Keratinocyte (primary cell): ENCODE data around the gene TMEM187.

ENCODE experiments used
- EZH2 ChIP-seq: IDR thresholded peaks from one replicate; pipeline ENCODE4 v1.6.1; 2012; ENCODE audit warnings: inconsistent platforms, mild to moderate bottlenecking, low read length, moderate library complexity
- TF ChIP-seq, protein P1 (sequence below), 3 experiments: IDR thresholded peaks in 1 of 3; conservative IDR thresholded peaks in 1 of 3; optimal IDR thresholded peaks in 1 of 3; 2 replicates in 2 of 3; 3 replicates in 1 of 3; pipeline versions ENCODE3 to v1.5.1; 2011; ENCODE audit warnings: low read length in 3 of 3, mild to moderate bottlenecking in 3 of 3, moderate library complexity in 2 of 3, control low read depth in 1 of 3, inconsistent platforms in 1 of 3; ENCODE audit not compliant: insufficient read depth in 2 of 3; ENCODE audit errors: extremely low read depth in 1 of 3

DNA sequence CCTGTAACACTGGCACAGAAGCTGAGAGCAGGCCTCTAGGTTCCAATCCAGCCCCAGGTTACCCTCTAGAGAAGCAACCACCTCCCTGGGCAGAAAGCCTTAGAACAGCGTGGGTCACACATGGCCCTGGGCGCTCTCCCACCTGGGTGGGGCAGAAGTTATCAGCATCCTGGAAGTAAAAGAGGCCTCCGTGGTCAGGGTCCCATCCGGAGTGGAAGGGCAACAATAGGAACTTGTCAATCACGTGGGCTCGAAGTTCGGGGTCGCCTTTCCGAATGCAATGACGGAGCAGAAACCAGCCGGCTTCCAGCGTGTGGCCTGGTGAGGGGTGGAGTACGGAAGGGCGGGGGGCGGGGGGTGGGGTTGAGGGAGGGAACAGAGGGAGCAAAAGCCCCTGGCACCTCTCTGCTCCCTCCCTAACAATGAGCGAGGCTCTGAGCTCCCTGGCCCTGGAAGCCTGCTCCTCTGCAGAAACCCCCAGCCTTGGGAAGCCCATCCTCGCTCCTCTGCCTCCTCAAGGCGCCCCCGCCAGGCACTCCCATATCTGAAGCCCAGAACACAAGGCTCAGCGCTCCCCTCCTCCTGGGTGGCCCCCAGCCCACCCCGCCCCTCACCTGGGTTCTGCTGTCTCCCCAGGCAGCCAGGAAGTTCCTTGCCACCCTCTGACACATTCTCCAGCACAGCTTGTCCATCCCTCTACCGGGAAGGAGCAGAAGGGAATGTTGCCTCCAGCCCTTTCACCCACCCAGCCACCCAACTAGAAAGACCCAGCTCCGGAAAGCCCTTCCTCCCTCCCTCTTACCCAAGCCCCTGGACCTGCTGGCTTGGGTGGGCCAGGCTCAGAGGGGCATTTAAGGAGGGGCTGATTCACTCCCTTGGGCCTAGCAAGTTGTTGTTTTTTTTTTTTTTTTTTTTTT lies 31.0 kb upstream of the TMEM187 start:
- TF ChIP-seq, protein P1, sequence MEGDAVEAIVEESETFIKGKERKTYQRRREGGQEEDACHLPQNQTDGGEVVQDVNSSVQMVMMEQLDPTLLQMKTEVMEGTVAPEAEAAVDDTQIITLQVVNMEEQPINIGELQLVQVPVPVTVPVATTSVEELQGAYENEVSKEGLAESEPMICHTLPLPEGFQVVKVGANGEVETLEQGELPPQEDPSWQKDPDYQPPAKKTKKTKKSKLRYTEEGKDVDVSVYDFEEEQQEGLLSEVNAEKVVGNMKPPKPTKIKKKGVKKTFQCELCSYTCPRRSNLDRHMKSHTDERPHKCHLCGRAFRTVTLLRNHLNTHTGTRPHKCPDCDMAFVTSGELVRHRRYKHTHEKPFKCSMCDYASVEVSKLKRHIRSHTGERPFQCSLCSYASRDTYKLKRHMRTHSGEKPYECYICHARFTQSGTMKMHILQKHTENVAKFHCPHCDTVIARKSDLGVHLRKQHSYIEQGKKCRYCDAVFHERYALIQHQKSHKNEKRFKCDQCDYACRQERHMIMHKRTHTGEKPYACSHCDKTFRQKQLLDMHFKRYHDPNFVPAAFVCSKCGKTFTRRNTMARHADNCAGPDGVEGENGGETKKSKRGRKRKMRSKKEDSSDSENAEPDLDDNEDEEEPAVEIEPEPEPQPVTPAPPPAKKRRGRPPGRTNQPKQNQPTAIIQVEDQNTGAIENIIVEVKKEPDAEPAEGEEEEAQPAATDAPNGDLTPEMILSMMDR (optimal IDR thresholded peaks at IDR 0.05 in 1 of 3, IDR thresholded peaks at IDR 0.05 in 1 of 3, conservative IDR thresholded peaks at IDR 0.05 in 1 of 3; ENCODE audit: extremely low read depth in 1 of 3, insufficient read depth in 2 of 3, low read length in 3 of 3): no peak
- TF ChIP-seq EZH2: no peak
